Subcutaneous adipose tissue (tissue), 4 donors: Measurements from ENCODE around the gene CALR. TPM values are rescaled to one million over a fixed set of nuclear protein-coding genes. Genes with fewer than 3 reads are reported as not detected.

Experiments used
- small RNA-seq: library from RNA; depleted of rRNA; stranded (forward); fragments of <200 nt; gene quantifications from one replicate; pipeline ENCODE3, GENCODE V24; 2016
- total RNA-seq, 4 donors: library from RNA; depleted of rRNA; stranded (reverse); fragments of >200 nt; gene quantifications; one replicate each; pipeline ENCODE4 v1.1.0, GENCODE V29; 2016
- TF ChIP-seq, protein P1 (sequence below): fragments of 450-650 bp; IDR thresholded peaks from one replicate; pipeline ENCODE4 v1.5.1; 2016; ENCODE audit warnings: low read depth, mild to moderate bottlenecking, control low read depth, antibody characterized with exemption, moderate library complexity

Gene CALR
- total RNA-seq, 4 donors from 2014 or later, result 222 to 414 (median 307) TPM

DNA sequence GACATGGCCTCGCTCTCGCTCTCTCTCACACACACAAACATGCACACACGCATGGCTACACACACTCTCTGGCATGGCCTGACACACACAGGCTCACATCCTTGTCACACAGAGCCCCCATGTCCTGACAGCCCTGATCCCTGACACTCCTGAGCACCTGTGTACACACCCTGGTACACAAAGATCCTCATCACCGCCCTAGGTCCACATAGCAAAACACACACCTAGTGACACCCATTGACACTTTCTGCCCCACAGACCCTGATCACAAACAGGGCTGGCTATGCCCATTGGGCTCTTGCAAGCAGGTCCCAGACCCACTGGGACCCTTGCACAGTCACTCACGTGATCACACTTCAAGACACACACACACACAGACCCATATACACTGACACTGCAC, 52.9 kb downstream of the CALR start:
- TF ChIP-seq, protein P1, sequence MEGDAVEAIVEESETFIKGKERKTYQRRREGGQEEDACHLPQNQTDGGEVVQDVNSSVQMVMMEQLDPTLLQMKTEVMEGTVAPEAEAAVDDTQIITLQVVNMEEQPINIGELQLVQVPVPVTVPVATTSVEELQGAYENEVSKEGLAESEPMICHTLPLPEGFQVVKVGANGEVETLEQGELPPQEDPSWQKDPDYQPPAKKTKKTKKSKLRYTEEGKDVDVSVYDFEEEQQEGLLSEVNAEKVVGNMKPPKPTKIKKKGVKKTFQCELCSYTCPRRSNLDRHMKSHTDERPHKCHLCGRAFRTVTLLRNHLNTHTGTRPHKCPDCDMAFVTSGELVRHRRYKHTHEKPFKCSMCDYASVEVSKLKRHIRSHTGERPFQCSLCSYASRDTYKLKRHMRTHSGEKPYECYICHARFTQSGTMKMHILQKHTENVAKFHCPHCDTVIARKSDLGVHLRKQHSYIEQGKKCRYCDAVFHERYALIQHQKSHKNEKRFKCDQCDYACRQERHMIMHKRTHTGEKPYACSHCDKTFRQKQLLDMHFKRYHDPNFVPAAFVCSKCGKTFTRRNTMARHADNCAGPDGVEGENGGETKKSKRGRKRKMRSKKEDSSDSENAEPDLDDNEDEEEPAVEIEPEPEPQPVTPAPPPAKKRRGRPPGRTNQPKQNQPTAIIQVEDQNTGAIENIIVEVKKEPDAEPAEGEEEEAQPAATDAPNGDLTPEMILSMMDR, result no peak

DNA sequence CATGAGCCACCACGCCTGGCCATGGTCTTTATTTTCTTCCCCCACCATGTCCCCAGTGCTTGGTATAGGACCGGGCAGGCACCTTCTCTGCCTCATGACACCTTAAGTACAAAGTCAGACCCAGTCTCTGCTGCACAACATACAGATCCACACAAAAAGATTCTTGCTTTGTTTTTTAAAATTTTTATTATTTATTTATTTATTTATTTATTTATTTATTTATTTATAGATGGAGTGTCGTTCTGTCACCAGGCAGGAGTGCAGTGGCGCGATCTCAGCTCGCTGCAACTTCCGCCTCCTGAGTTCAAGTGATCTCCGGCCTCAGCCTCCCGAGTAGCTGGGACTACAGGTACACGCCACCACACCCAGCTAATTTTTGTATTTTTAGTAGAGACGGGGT, 54.3 kb downstream of the CALR start:
- TF ChIP-seq, protein P1, result no peak

DNA sequence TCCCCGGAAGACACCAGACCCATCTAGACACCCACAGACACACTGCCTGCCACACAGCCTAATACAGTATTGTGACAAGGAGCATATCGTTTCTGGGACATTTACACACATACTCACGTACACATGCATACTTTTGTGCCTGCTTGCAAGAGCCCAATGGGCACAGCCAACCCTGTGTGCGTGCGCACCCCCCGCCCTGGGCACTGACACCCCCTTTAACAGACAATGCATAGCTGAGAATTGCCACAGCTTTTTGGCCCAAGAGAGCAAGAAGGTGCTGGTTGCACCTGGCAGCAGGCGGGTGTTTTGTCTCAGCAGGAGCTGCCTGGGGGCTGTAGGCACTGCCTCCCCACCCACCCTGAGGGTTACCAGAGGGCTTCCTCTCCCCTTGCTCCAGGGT, 55.2 kb downstream of the CALR start:
- TF ChIP-seq, protein P1, result no peak

Small RNA genes lying within 50 kb of the gene (small RNA-seq; reads per million reads assigned to genes)
- not detected for gene MIR5695
- 0.36 reads per million for gene MIR6515

Other genes starting within 250 kb of the CALR start
- gene FBXW9, start 242.0 kb upstream of the CALR start, total RNA-seq, result 1 to 10 TPM; 2.6 to 3.7 (median 2.7) TPM
- 10 to 100 TPM; 42.6 to 66.3 (median 61.3) TPM for gene TNPO2, start 214.7 kb upstream of the CALR start, total RNA-seq
- 100 to 1,000 TPM; 163 to 417 (median 304) TPM for gene TRIR, start 203.9 kb upstream of the CALR start, total RNA-seq
- 10 to 100 TPM; 35.1 to 53.5 (median 43.4) TPM for gene GET3, start 201.1 kb upstream of the CALR start, total RNA-seq
- not detected for gene BEST2, start 186.8 kb upstream of the CALR start, total RNA-seq
- 100 to 1,000 TPM in 1 of 4 donors, 10 to 100 TPM in 3; 17.1 to 290 (median 36.9) TPM for gene HOOK2, start 163.1 kb upstream of the CALR start, total RNA-seq
- 100 to 1,000 TPM in 3 of 4 donors, 10 to 100 TPM in 1; 77.6 to 304 (median 155) TPM for gene JUNB, start 147.1 kb upstream of the CALR start, total RNA-seq
- 100 to 1,000 TPM; 124 to 217 (median 135) TPM for gene PRDX2, start 136.8 kb upstream of the CALR start, total RNA-seq
- gene THSD8, start 136.5 kb upstream of the CALR start, total RNA-seq, result 1 to 10 TPM in 1 of 4 donors, not detected in 3; 1.3 TPM
- 1 to 10 TPM; 3.6 to 7.5 (median 5.1) TPM for gene RNASEH2A, start 132.0 kb upstream of the CALR start, total RNA-seq
- gene RTBDN, start 104.0 kb upstream of the CALR start, total RNA-seq, result not detected
- under 1 TPM in 1 of 4 donors, not detected in 3; 0.17 TPM for gene MAST1, start 100.1 kb upstream of the CALR start, total RNA-seq
- 10 to 100 TPM; 24.9 to 74.8 (median 48.2) TPM for gene DNASE2, start 57.2 kb upstream of the CALR start, total RNA-seq
- gene KLF1, start 51.4 kb upstream of the CALR start, total RNA-seq, result not detected
- 10 to 100 TPM; 34.9 to 98.5 (median 46.0) TPM for gene GCDH, start 47.4 kb upstream of the CALR start, total RNA-seq
- not detected for gene SYCE2, start 19.3 kb upstream of the CALR start, total RNA-seq
- 10 to 100 TPM; 20.1 to 28.6 (median 22.9) TPM for gene FARSA, start 4.9 kb upstream of the CALR start, total RNA-seq
- 100 to 1,000 TPM in 1 of 4 donors, 10 to 100 TPM in 3; 52.2 to 123 (median 84.5) TPM for gene RAD23A, start 7.3 kb downstream of the CALR start, total RNA-seq
- 10 to 100 TPM; 25.3 to 48.8 (median 31.7) TPM for gene GADD45GIP1, start 18.6 kb downstream of the CALR start, total RNA-seq
- gene DAND5, start 31.0 kb downstream of the CALR start, total RNA-seq, result not detected
- gene NFIX, start 56.9 kb downstream of the CALR start, total RNA-seq, result 100 to 1,000 TPM in 1 of 4 donors, 10 to 100 TPM in 3; 32.8 to 102 (median 47.0) TPM
- gene LYL1, start 164.2 kb downstream of the CALR start, total RNA-seq, result 10 to 100 TPM; 13.7 to 27.7 (median 21.5) TPM
- gene TRMT1, start 178.1 kb downstream of the CALR start, total RNA-seq, result 10 to 100 TPM; 19.5 to 35.6 (median 27.2) TPM
- 10 to 100 TPM in 2 of 4 donors, 1 to 10 TPM in 2; 8.5 to 13.6 (median 9.7) TPM for gene NACC1, start 179.7 kb downstream of the CALR start, total RNA-seq
- gene STX10, start 211.8 kb downstream of the CALR start, total RNA-seq, result 10 to 100 TPM; 50.5 to 98.4 (median 72.6) TPM
- 10 to 100 TPM; 14.5 to 52.6 (median 20.2) TPM for gene IER2, start 211.8 kb downstream of the CALR start, total RNA-seq